GF-D8 (cell line): ENCODE results near the gene TCFL5.

Experiments
- DNase-seq: peaks from one replicate; lab custom pipeline; 2025; lab: John Stamatoyannopoulos, UW

TCFL5 gene

DNA sequence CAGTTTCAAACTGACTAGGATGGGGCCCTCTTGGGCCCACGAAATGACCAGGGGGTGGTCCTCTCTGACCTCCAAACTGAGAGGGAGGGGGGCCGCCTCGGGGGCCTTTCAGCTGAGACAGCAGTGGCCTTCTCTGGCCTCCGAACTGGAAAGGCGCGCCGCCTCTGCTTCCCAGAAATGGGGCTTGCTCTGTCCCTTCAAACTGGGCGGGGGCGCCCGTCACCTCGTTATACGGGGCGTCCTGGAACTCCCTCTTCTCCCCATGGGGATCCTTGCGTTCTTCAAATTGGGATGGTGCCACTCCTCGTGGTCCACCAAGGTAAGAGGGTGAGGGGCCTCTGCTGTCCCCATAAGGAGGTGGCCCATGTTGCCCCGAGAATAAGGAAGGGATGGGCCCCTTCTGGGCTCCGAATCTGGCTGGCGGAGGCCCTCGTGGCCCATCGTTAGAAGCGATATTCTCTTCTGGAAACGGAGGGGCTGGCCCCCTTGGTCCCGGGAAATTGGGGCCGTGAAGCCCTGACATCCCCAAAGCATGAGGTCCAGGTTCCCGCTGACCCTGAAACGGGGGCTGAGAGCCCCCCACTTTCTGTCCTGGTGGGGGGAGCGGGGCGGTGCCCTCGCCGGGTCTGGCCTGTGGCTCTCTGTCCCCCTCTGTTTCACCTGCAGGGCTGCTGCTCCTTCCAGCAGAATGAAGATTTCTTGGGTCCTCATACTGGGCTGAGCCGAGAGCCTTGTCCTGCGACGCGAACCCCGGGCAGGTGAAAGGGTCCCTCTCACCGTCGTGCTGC, 18.7 kb upstream of the TCFL5 start:
- no peak for DNase-seq

DNA sequence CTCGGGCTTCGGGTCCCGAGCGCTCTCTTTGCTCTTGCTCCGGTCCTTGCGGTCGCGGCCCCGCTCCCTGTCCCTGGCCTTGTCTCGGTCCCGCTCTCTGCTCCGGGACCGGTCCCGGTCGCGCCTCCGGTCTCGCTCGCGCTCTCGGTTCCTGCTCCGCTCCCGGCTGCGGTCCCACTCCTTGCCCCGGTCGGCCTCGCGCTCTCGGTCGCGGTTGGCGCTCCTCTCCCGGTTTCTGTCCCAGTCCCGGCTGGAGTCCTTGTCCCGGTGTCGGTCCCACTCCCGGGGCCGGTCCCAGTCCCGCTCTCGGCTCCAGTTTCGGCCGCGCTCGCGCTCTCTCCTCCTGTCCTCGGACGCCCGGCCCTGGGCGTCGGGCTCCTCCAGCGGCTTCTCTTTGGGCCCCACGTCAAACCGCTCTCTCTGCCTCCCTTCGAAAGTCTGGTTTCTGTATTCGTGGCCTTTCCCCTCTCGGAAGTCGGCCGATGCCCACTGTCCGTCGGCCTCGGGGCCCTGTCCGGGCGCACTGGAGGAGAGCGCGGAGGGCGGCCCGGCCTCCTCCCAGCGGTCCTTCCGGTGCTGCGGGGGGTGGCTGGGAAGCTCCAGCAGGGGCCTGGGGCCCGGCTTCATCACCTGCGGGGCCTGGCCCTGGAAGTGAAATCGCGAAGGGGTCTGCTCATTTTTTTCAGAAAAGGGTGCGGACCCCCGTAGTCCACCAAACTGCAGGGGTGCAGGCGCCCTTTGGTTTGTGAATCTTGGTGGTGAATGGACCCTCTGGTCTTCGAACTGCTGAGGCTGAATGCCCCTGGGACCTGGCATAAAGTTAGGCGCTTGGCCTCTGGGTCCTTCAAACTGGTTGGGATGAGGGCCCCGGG, 17.9 kb upstream of the TCFL5 start:
- DNase-seq = no peak

- DNase-seq = no peak
These were observed 16.8 kb upstream of the TCFL5 start for GRCh38 chr20:62878244-62879038.

DNA sequence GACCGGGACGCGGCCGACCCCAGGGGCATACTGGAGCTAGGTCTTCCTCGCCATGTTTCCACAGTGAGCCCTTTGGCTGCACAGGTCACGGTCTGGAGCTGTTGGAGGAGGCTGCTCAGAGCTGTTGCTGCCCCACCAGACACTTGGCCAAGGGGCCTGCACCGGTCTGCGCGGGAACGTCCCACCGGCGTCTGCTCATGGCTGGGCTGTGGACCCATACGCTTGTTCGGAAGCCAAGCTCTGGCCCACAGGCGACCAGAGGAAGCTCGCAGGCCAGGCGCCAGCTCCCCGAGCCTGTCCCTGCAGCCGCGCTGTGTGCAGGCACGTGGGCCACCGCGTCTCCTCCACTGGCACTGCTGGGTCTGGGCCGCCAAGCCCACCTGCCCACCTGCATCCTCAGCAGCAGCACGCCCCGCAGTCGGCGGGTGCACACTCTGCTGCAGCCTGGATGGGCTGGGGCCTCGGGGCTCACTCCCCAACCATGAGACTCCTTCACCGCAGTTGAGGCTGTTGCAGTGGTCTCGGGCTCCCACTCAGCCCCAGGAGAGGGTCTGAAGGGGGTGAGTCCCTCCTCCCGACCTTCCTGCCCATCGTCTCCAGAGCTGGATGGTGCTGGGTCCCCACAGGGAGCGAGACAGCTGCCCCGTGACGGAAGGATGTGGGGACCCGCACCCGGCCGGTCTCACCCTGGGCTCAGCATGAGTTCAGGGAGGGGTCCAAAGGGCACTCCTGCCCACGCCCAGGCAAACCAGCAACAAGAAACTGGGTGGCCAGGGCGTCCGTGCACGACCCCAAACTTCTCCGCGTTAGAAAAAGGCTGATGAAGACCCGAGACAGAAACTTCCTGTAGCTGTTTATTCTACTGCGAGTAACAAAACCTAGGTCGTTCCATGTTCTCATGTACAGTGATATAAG, 15.5 kb upstream of the TCFL5 start:
- no peak for DNase-seq

DNA sequence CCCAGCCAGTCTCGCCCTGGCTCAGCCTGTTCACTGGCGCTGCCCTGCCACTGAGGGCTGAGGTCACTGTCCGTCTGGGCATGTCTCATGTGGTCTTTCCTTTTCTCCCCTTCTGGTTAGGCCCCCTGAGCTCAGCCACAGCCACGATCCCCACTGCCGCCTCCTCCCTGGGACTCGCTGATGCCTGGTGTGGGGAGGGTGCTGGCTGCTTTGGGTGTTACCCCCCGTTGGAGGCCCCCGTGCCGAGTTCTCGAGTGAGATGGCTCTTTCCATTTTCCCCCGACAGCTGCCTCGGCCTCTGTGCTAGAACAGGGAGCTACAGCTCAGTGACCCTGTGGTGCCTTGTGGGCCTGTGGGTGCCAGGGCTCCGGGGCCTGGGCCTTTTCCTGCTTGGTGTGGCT, 14.9 kb upstream of the TCFL5 start:
- DNase-seq = no peak

DNA sequence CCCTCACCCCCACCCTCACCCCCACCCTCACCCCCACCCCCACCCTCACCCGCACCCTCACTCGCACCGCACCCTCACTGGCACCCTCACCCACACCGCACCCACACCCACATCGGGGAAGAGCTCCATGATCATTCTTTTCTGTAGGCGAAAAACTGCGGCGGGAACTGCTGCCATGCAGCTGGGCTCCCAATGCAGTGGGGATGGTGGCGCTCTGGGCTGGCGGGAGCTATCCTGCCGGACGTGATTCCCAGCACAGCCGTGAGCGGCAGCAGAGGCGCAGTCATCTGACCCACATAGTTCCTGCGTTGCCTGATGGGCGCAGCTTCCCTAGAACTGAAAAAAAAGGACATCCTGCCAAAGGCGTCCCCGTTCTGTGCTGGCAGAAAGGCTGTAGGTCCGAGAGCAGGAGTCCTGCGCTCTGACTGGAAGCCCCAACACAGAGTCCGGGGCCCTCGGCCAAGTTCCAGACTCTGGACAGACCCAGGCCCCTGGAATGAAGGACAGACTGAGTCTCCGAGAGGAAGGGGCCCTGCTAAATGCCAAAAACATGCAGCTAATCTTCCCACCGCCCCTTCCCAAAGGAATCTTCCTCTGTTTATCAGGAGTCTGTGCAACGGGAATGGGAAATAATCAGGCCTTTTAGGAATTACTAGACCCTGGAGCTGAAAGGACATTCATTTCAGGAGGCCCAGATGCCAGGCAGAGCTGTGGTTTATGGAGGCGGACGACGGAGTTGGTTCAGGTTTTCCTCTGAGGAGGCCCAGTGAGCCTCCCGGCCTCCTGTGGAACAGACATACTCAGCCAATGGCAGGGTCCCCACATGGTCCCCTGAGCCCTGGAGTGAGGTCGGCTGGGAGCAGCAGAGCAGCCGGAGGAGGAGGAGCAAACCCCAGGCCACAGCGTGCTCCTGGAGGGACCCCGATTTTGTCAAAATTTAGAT, 14.1 kb upstream of the TCFL5 start:
- peak; percentile 39 for DNase-seq

DNA sequence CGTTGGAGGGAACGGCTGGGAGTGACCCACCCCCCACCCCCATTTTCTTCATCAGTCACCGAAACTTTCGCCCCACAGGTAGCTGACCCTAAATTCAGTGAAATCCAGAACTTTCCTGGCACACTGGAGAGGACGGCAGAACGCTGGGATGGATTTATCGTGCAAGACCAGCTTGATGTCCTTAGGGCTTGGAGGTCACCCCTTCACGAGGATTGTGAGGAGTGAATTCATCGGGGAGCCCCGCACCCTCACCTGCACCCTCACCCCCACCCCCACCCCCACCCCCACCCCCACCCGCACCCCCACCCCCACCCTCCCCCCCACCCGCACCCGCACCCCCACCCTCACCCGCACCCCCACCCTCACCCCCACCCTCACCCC, 13.3 kb upstream of the TCFL5 start:
- no peak for DNase-seq

GRCh38 chr20:62873681-62874031, 12.0 kb upstream of the TCFL5 start:
- DNase-seq = peak; percentile 78

DNA sequence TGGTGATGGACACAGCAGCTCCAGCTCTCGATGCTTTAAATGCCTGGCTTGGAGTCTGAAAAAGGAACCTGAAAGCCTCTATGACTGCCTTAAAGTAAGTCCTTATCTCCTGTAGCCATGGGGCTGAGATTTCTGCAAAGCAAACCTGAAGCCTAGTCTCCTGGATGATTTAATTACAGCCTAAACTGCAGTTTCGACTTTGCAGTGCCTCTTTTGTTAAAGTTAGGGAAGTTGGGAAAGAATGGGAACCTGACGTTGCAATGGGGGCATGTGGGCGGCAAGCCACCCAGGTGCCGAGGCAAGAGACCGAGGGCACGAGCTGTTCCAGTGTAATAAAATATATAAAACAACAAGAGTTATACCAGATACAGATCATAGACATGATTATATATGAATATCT, 11.7 kb upstream of the TCFL5 start:
- DNase-seq = no peak

DNA sequence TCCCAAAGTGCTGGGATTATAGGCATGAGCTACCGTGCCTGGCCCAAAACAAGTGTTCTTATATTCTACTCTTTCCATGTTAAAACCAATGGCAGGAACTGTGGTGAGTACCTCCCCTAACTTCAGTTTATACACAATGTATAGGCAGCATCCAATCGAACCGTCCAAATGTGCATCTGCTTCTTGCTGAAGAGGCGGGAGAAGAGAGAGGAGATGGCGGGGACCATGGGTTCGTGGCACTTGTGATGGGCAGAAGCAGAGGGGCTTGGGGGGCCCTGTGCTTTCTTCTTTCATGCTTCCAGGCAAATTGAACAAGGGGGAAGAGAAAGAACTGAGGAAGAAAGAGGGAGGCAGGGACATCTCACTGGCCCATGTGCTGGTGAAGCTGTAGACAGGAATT, 11.2 kb upstream of the TCFL5 start:
- DNase-seq = no peak

- no peak for DNase-seq
These were observed 10.7 kb upstream of the TCFL5 start for GRCh38 chr20:62872184-62872847.

GRCh38 chr20:62864207-62864606, 2.6 kb upstream of the TCFL5 start:
- DNase-seq = no peak

GRCh38 chr20:62860924-62861691, 514 bp downstream of the TCFL5 start:
- no peak for DNase-seq

DNA sequence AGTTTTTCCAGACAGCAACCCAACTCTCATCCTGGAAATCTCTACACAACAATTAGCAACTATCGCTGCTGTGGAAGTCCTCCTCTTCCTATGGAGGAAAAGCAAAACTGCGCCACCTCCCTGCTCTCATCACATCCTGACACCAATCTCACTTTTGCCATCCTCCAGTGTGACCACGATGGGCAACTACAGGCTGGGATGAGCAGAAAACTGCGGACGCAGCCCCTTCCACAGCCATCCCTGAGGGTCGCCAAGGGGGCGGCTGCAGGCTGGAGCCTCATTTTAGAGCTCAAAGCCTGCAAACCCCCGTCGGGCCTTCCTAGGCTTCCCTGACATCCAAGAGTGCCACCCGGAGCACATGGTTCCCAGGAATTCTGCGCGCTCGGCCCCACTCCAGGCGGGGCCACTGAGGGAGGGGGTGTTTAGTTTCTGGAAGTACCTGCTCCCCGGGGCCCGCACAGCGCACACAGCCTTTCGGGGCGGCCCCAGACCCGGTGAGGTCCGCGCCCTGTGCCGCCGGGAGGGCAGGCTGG, 1.2 kb downstream of the TCFL5 start:
- peak; percentile 10 for DNase-seq

DNA sequence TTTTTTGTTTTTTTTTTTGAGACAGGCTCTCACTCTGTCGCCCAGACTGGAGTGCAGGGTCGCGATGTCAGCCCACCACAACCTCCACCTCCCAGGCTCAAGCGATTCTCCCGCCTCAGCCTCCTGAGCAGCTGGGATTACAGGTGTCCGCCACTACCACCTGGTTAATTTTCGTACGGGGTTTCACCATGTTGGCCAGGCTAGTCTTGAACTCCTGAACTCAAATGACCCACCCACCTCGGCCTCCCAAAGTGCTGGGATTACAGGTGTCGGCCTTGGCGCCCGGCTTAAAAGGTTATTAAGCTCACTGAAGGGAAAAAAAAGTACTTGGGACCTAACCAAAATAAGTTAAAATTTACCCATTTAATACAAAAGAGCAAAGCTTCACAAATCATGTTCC, 1.9 kb downstream of the TCFL5 start:
- DNase-seq = no peak

DNA sequence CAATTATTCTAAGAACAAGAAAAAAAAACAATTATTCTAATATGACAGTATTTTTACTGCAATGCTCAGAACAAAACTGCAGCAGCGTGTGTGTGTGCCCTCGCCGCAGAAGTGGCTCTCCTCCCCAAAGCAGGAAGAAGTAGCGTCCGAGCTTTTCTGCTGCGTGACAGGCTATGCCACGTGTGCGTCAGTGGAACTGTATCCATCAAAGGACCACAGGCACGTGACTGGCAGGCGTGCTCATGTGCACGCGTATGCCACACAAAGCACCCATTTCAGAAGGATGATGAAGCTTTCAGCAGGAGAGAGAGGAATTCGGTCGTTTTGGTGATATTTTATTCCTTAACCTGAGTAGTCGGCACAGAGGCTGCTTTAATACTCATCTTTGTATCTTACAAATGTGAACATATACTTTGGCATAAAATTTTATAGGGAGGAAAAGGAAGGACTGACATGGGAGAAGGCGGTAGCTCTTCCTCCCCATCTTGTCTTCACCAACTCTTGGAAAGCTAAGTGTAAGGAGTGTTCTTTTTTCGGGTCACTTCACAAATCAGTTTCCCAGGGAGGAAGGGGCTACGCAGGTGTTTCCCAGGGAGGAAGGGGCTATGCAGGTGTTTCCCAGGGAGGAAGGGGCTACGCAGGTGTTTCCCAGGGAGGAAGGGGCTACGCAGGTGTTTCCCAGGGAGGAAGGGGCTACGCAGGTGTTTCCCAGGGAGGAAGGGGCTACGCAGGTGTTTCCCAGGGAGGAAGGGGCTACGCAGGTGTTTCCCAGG, 3.4 kb downstream of the TCFL5 start:
- DNase-seq = no peak

GRCh38 chr20:62856931-62857619, 4.5 kb downstream of the TCFL5 start:
- DNase-seq = no peak
